Heart left ventricle (tissue), 13 donors: ENCODE data around the gene FAM3D.

Experiments used
- POLR2A ChIP-seq, 2 donors: fragments of 450-650 bp; IDR thresholded peaks; one replicate each; pipeline ENCODE4 v1.6.1; 2017; ENCODE audit warnings: antibody characterized with exemption in 2 of 2, mild to moderate bottlenecking in 2 of 2, moderate library complexity in 2 of 2
- TF ChIP-seq, protein P1 (sequence below), 12 donors: fragments of 200-600 bp; sonication (generic) in 4 of 12; IDR thresholded peaks; one replicate each; pipeline versions ENCODE4 v1.5.0 to v1.8.0; 2018 to 2022; ENCODE audit warnings: antibody characterized with exemption in 12 of 12, mild to moderate bottlenecking in 5 of 12
- donor health status: ischemic (EF 13 %, LVEDD 7.1; RV severe dilation, severe dysfunction).
- donor health status: DM: no; HTN: yes; CAD: no.
- donor health status: DM: no; HTN: no; CAD: no.
- donor health status: ischemic (EF 25% LVEDD 6.9; RV normal size, moderate dysfunction).
- donor health status: ischemic (EF 25% LVEDD 5.7; RV mildly dilated, moderate dysfunction).
- donor health status: ischemic (EF 35%, LVEDD 5.7; RV mildly dilated, moderate dysfunction).
- donor health status: nonischemic (EF 11% LVEDD 7.7; RV severe dilation, severe dysfunction).
- donor health status: DM: yes; HTN: yes; CAD: no.
- donor health status: PGD.
- donor health status: ischemic (EF 29% LVEDD 5.4; RV normal size, mild dysfunction).
- donor health status: nonischemic (EF 23%, LVEDD 6.1; RV moderate dilation, normal function).

DNA sequence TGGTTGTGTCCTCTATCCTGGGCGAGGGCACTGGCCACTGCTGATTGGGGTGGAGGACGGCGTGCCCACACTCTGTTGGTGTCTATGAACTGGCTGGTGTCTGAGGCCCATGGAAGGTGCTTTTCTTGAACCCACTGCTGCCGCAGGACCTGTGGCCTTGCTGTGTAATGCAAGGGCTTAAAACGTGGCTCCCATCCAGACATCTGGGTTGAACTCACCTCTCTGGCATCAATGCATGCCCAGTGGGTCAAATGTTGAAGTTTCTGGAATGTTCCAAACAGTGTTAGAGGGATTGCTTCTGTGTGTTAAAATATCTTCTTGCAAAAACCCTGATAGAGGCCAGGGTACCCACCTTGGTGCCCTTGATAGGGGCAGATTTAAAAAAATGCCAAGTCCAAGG is 42.6 kb downstream of the FAM3D start:
- TF ChIP-seq, protein P1, sequence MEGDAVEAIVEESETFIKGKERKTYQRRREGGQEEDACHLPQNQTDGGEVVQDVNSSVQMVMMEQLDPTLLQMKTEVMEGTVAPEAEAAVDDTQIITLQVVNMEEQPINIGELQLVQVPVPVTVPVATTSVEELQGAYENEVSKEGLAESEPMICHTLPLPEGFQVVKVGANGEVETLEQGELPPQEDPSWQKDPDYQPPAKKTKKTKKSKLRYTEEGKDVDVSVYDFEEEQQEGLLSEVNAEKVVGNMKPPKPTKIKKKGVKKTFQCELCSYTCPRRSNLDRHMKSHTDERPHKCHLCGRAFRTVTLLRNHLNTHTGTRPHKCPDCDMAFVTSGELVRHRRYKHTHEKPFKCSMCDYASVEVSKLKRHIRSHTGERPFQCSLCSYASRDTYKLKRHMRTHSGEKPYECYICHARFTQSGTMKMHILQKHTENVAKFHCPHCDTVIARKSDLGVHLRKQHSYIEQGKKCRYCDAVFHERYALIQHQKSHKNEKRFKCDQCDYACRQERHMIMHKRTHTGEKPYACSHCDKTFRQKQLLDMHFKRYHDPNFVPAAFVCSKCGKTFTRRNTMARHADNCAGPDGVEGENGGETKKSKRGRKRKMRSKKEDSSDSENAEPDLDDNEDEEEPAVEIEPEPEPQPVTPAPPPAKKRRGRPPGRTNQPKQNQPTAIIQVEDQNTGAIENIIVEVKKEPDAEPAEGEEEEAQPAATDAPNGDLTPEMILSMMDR (IDR thresholded peaks at IDR 0.05): no peak
- no peak for TF ChIP-seq POLR2A (IDR thresholded peaks at IDR 0.05)
